WERI-Rb-1 (cell line): ENCODE data around the gene TENT4A.

Source experiments
- DNase-seq: peaks from one replicate; pipeline ENCODE4 v3.0.0-alpha.2; 2020
- H3K27ac ChIP-seq: fragments of 250-450 bp; sonication (Bioruptor Pico); 2 replicates; pipeline ENCODE4 v1.5.1; 2020; ENCODE audit warnings: mild to moderate bottlenecking, moderate library complexity
- H3K27me3 ChIP-seq: fragments of 250-450 bp; sonication (Bioruptor Pico); 2 replicates; pipeline ENCODE4 v1.5.1; 2021; ENCODE audit warnings: mild to moderate bottlenecking, low read depth, moderate library complexity; ENCODE audit not compliant: insufficient read depth, severe bottlenecking
- H3K36me3 ChIP-seq: fragments of 250-450 bp; sonication (Bioruptor Pico); 2 replicates; pipeline ENCODE4 v1.5.1; 2020; ENCODE audit warnings: mild to moderate bottlenecking, moderate library complexity
- H3K4me3 ChIP-seq: 2 replicates; pipeline ENCODE4 v1.5.1; 2011; ENCODE audit warnings: low read depth, mild to moderate bottlenecking, control low read depth, low read length
- H3K9me3 ChIP-seq: fragments of 250-450 bp; sonication (Bioruptor Pico); 2 replicates; pipeline ENCODE4 v1.5.1; 2021; ENCODE audit warnings: mild to moderate bottlenecking, moderate library complexity; ENCODE audit not compliant: severe bottlenecking
- CTCF ChIP-seq: IDR thresholded peaks from 2 replicates; pipeline ENCODE4 v1.5.1; 2011; ENCODE audit warnings: low read depth, mild to moderate bottlenecking, control low read depth, inconsistent platforms, low read length

The TENT4A gene

DNA sequence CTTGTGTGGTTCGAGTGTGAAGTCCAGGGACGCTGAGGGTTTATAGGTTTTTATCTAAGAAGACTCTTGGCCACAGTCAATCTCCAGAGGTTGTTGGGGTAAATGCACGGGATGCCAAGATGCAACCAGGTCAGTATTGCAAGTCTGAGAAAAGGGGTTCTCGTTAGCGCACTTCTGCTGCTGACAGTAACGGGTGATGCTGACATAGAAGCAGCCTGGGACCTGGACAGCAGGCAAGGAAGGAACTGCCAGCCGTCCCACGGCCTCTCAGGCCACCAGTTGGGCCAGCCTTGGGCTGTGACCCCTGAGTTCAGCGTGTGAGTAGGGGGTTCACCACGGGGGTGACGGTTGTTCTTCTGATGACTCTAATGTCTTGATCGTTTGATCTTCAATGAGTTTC lies 39.0 kb downstream of the TENT4A start:
- H3K4me3 ChIP-seq: no peak overlapping the region
- H3K36me3 ChIP-seq: peaks cover 98% of the 10 kb centered on the region
- TF ChIP-seq CTCF: no peak
- no peak overlapping the region for H3K27ac ChIP-seq
- DNase-seq: no peak
- no peaks in the 10 kb centered on the region for H3K9me3 ChIP-seq
- H3K27me3 ChIP-seq: no peaks in the 10 kb centered on the region

DNA sequence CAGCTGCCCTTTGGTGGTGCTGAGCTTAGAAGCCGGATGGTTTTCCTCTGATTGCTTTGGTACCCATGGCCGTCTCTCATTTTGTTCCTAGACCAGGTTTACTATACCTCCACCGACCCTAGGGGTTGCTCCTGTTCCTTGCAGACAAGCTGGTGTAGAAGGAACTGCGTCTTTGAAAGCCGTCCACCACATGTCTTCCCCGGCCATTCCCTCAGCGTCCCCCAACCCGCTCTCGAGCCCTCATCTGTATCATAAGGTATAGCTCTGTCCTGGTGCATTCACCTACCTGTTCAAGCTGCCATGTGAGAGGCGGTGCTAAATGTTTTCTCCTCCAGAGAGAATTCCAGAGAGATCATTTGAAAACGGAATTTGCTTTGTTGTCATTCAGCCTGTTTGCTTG lies 39.5 kb downstream of the TENT4A start:
- Histone ChIP-seq H3K27ac (no peak overlapping the region), H3K9me3 (no peaks in the 10 kb centered on the region), H3K4me3 (no peak overlapping the region), H3K27me3 (no peaks in the 10 kb centered on the region), H3K36me3 (peaks cover 98% of the 10 kb centered on the region)
- TF ChIP-seq CTCF: no peak
- DNase-seq: no peak

DNA sequence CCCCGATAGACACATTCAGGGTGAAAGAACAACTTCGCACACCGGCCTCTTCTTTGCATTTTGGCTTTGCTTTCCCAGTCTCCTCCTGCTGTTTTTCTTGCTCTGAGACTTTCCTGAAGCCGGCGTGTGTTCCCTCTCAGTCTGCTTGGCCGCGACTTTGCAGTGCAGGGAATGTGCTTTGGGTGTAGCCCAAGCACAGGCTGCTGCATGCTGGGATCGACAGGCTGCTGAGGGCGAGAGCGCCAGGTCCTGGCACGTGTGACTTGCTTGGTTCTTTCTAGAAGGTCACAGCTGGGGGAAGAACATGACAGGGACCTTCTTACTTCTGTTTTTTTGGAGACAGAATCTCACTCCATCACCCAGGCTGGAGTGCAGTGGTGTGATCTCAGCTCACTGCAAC lies 40.6 kb downstream of the TENT4A start:
- H3K36me3 ChIP-seq: peaks cover 100% of the 10 kb centered on the region
- no peak for DNase-seq
- no peak for TF ChIP-seq CTCF

GRCh38 chr5:6754766-6755165 lies 41.5 kb downstream of the TENT4A start:
- Histone ChIP-seq H3K36me3 (peaks cover 92% of the 10 kb centered on the region), H3K27ac (no peak overlapping the region), H3K4me3 (no peak overlapping the region), H3K27me3 (no peaks in the 10 kb centered on the region), H3K9me3 (no peaks in the 10 kb centered on the region)
- no peak for TF ChIP-seq CTCF
- DNase-seq: no peak

More for the DNA sequence above, 40.6 kb downstream of the TENT4A start:
- Histone ChIP-seq H3K27me3 (no peaks in the 10 kb centered on the region), H3K9me3 (no peaks in the 10 kb centered on the region), H3K4me3 (no peak overlapping the region), H3K27ac (no peak overlapping the region)

DNA sequence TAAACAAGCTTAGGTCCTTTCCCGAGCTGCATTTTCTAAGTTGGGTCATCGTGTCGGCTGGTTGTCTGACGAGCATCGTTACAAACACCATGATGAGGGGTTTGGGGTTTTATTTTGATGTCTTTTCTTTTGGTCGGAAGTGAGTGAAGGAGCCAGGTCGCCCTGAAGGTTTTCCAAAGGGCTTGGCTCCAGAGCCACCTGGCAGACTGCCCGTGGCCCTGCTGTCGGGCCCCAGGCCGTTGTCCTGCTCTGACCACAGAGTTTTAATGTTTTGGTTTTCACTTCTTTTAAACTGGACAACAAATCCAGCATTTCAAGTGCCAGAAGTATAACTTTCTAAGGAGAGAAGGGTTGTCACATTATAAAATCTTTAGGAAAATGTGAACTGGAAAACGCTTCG lies 42.3 kb downstream of the TENT4A start:
- no peak overlapping the region for H3K4me3 ChIP-seq
- no peaks in the 10 kb centered on the region for H3K9me3 ChIP-seq
- no peak overlapping the region for H3K27ac ChIP-seq
- DNase-seq: no peak
- TF ChIP-seq CTCF: no peak
- H3K36me3 ChIP-seq: peaks cover 84% of the 10 kb centered on the region
- no peaks in the 10 kb centered on the region for H3K27me3 ChIP-seq

DNA sequence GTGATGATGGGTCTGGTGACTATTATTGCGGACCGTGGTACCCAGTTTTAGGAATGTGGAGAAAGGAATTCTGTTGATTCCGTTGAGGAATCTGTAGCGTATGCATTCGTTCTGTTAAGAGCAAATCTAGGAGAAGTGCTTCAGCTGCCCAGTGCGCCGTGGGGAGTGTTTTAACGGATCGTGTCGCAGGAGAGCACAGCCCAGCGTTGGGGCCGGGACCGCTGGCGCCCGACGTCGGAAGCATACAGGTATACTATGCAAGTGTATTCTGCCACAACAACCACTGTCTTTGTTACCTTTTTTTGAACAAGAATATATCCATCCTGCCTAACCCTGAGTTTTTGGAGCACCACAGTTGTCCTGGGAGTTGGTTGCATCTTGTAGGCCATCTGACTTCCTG lies 42.7 kb downstream of the TENT4A start:
- Histone ChIP-seq H3K9me3 (no peaks in the 10 kb centered on the region), H3K27me3 (no peaks in the 10 kb centered on the region), H3K36me3 (peaks cover 80% of the 10 kb centered on the region), H3K4me3 (no peak overlapping the region), H3K27ac (no peak overlapping the region)
- no peak for TF ChIP-seq CTCF
- DNase-seq: no peak
